HG03064 (cell line): ENCODE data around the gene ATL2.
"Not testable (repeated sequence)": the region's sequence is repeated elsewhere in the genome, so short reads cannot be mapped to it uniquely, and the experiment has no call there.

Experiments used
- ATAC-seq: cut with Tn5 transposase; IDR thresholded peaks from one replicate; pipeline ENCODE4 v1.9.1; 2021; ENCODE audit warnings: low read depth; ENCODE audit not compliant: unreplicated experiment

The ATL2 gene

GRCh38 chr2:38394041-38394440 lies 17.0 kb upstream of the ATL2 start:
- ATAC-seq, result no peak

DNA sequence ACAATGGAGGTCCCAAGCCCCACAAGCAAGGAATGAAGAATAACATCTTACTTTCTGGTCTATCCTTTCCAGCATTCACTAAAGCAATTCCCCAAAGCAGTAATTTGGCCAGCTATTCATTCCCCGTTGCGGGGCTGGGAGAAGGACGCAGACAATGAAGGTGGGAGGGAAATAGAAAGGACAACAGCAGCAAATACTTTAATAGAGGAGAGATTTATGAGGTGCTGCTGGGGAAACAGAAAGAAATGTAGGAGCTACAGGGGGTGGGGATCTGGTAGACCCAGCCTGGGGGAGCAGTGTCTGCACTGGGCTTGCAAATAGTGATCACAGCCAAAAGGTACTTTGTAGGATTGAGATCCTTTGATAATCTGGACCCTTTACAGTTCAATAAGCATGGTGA lies 13.9 kb upstream of the ATL2 start:
- no peak for ATAC-seq

- no peak for ATAC-seq
Measured at GRCh38 chr2:38387887-38388286, 10.8 kb upstream of the ATL2 start.

DNA sequence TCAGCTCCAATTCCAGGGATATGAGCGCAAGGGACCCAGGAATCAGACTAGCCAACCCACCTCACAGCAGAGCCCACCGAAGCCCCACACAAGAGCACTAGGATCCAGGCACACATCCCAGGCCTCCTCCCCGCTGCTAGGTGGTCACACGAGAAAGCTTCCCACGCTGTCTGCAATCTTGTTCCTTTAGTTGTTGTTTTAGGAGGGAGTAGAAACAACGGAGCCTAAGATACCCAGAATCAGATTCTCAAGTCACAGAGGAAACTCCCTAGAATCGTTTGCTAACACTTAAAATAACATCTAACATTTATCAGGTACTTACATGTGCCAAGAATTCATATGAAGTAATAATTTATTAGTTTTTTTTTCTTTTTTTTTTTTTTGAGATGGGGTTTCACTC lies 9.7 kb upstream of the ATL2 start:
- no peak for ATAC-seq

GRCh38 chr2:38386377-38386776 lies 9.3 kb upstream of the ATL2 start:
- ATAC-seq, result no peak

GRCh38 chr2:38384338-38384737 lies 7.3 kb upstream of the ATL2 start:
- no peak for ATAC-seq

DNA sequence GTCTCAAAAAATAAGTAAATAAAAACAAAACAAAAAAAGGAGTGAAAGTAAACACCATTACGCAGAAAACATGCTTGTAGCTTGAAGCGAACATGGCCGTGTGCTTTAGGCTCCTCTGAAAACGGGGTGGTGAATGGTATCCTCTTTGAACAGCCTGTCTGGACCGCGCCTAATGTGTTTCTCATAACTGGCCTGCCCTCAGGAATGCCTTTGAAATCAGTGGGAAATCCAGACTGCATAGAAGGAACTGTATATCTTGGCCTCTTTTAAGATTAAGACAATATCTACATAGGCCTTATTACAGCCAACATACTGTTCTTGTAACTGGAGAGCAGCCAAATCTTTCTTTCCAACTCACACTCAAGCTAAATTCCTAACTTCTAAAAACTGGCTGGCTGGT lies 6.7 kb upstream of the ATL2 start:
- not testable (repeated sequence) for ATAC-seq

DNA sequence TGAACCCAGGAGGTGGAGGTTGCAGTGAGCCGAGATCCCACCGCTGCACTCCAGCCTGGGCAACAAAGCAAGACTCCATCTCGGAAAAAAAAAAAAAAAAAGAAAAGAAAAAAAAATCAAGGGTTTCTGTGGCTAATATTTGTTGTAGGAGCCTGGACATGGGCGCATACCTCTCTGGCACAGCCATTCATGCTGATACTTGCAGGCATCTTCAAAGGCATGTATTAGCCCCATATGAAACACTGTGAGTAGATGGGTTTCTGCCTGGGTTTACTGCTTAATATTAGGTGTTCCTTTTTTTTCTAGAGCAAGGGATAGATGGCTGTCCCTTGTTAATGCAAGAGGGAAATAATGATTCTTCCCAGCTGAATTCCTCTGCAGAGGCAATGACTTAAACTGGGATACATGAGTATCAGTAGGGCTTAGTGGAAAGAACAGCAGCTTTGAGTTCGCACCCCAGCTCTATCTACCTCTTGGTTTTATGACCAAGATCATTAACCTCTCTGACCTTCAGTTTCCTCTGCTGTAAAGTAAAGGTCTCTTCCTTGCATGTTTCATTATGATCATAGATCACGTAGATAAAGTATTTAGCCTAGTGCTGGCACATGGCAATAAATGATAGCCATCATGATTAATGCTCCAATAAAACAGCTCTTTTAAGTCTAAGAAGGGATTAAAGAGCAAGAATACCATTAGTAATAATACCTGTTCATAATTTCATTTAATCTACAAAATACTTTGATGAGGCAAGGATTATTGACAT lies 4.5 kb upstream of the ATL2 start:
- ATAC-seq, result no peak

- no peak for ATAC-seq
Measured at GRCh38 chr2:38380397-38381130, 3.5 kb upstream of the ATL2 start.

GRCh38 chr2:38376346-38377049 lies 575 bp downstream of the ATL2 start:
- peak; percentile 73 for ATAC-seq

GRCh38 chr2:38375696-38376345 lies 1.3 kb downstream of the ATL2 start:
- ATAC-seq, result no peak

GRCh38 chr2:38374984-38375383 lies 2.1 kb downstream of the ATL2 start:
- ATAC-seq, result no peak

DNA sequence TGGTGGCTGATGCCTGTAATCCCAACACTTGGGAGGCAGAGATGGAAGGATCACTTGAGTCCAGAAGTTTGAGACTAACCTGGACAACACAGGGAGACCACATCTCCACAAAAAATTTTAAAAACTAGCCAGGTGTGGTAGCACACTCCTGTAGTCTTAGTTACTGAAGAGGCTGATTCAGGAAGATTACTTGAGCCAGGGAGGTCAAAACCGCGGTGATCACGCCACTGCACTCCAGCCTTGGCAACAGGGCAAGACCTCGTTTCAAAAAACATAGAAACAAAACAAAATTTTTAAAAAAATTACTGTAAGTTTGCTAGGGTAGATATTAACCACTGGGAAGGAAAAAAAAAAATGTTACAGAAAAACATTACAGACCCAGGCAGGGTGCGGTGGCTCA lies 5.8 kb downstream of the ATL2 start:
- no peak for ATAC-seq

DNA sequence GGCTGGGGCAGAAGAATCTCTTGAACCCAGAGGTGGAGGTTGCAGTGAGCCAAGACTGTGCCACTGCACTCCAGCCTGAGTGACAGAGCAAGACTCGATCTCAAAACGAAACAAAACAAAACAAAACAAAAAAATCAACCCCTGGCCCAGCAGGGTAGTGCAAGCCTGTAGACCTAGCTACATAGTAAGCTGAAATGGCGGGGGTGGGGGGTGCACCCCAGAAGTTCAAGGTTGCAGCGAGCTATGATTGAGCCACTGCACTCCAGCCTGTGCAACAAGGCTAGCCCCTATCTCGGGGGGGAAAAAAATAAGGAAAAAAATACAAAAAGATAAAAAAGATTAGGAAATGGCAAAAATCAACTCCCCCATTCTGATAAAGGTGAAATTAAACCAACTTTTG lies 6.4 kb downstream of the ATL2 start:
- ATAC-seq, result no peak

GRCh38 chr2:38362232-38362631 lies 14.8 kb downstream of the ATL2 start:
- no peak for ATAC-seq

GRCh38 chr2:38360177-38360576 lies 16.9 kb downstream of the ATL2 start:
- no peak for ATAC-seq

GRCh38 chr2:38353402-38353801 lies 23.7 kb downstream of the ATL2 start:
- ATAC-seq, result no peak

GRCh38 chr2:38352336-38352735 lies 24.7 kb downstream of the ATL2 start:
- ATAC-seq, result no peak

GRCh38 chr2:38345323-38346038 lies 31.6 kb downstream of the ATL2 start:
- no peak for ATAC-seq

GRCh38 chr2:38344813-38345212 lies 32.3 kb downstream of the ATL2 start:
- no peak for ATAC-seq
